ENCODE data around the gene AMER3.

GRCh38 chr2:130764035-130764820 lies 8.9 kb downstream of the AMER3 start:
- TF ChIP-seq CTCF (IDR thresholded peaks at IDR 0.05) (no peak), POLR2A (IDR thresholded peaks at IDR 0.05) (no peak)

All from testis (tissue), 2 donors.